ENCODE data around the gene GAREM1. TPM values are rescaled to one million over a fixed set of nuclear protein-coding genes. Genes with fewer than 3 reads are reported as not detected.
"Not testable (repeated sequence)": the region's sequence is repeated elsewhere in the genome, so short reads cannot be mapped to it uniquely, and the experiment has no call there.

Gene GAREM1
- total RNA-seq, 2 donors from 2014 or later: 12.7 to 19.0 TPM

DNA sequence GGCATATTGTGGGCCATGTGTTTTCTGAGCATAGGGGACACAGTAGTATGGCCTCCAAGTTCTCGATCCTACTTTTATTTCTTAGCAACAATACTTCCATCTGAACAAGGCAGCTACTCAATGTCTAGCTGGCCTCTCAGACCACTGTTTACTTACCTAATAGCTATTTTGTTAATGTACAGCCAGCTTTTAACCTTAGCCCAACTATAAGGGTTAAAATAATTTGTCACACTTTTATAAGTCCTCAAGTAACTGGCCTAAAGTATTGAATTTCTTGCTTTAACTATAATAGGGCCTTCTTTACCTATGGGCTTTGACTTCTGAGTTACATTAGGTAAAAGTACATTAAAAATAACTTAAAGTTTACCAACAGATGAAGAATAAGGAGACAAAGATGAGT, 117.4 kb downstream of the GAREM1 start:
- intact Hi-C loops (cut with DNase I): no loop called here

DNA sequence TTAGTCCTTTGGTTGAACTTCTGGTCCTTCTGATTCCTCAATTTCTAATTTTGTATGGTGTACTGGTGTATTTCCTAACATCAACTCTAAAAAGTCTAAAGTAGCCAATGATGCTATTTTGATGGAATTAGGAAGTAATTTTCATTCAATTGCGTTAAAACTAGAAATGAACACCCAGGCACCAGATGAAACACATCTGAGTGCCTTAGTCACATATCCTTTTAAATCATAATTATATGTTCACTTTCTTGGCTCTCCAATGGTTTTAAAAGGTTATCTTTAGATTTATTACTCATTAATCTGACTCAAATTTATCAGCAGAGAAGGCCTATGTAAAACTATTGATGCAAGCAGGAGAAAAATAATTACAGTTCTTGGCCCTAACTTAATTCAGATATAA, 119.7 kb downstream of the GAREM1 start:
- ATAC-seq (peak; percentile 18 to 71), DNase-seq (no peak)
- intact Hi-C loops (cut with DNase I): no loop called here

More for the DNA sequence above, 117.4 kb downstream of the GAREM1 start:
- DNase-seq (no peak), ATAC-seq (no peak)

- ATAC-seq (peak; percentile 76 to 81), DNase-seq (peak; percentile 73)
- intact Hi-C loops (cut with DNase I): no loop called here
These were observed 120.8 kb downstream of the GAREM1 start for GRCh38 chr18:32349728-32350395.

DNA sequence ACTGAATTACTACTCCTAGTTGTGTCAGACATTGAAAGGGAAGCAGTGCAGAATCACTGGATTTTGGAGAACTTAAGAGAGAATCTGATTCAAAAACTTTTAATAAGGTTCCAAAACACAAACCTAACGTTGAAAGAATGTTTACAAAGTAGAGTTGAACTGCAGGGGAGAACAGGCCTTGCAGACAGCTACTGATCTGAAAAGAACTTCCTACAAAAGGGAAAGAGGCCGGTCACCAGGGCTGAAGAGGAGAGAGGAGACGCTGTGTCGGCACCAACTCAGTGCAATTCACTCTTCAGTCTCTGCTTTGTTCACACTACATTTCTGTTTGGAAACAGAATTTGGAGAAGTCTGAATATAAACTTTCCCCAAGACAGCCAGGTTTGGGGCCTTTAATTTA, 124.0 kb downstream of the GAREM1 start:
- intact Hi-C loops (cut with DNase I): no loop called here
- ATAC-seq (no peak), DNase-seq (no peak)

DNA sequence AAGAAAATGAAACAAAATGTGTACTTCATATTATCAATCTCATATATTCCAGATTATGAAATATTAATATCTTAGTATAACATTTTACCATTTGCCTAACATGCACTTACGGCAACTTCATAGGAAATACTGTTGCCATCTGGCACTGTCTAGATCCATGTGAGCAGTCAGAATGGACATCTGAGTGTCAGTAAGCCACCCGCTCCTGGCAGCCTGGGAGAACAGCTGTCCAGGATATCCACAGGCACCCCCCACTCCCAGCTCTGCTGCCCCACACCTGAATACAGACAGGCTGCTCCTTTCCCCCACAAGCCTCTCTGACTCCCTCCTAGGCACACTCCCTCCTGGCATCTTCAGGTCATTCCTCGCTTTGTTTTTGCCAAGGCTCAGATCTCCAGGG, 127.0 kb downstream of the GAREM1 start:
- peak; percentile 36 to 59 for ATAC-seq
- intact Hi-C loops (cut with DNase I): no loop called here
- no peak for DNase-seq

- ATAC-seq; intact Hi-C loops (cut with DNase I); DNase-seq: not testable (repeated sequence)
These were observed 129.6 kb downstream of the GAREM1 start for GRCh38 chr18:32341112-32341511.

GRCh38 chr18:32339045-32339444, 131.6 kb downstream of the GAREM1 start:
- DNase-seq (no peak), ATAC-seq (no peak)
- intact Hi-C loops (cut with DNase I): loop anchor here in 1 of 2 donors (10.0 kb wide), 1 partner anchor 54 kb away; no protein-coding TSS in a partner anchor

- no peak for ATAC-seq
- intact Hi-C loops (cut with DNase I): loop anchor here in 1 of 2 donors (10.0 kb wide), 1 partner anchor 53 kb away; no protein-coding TSS in a partner anchor
These were observed 132.9 kb downstream of the GAREM1 start for GRCh38 chr18:32337821-32338220.

DNA sequence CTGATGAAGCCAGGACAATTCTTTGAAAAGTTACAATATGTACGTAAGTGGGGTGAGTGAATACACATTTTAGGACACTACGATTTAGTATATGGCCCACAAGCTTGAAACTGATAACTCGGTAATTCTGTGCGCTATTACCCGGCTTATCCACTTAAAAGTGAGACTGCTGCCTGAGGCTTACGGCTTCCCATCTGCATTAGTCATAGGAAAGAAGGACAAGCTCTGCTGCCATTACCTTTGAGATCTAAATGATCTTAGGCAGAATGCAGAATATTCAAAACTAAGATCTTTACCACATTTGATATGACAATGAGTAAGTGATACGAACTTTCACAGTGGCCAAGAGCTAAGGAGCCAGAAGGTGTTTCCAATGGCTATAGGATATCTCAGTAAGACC, 133.3 kb downstream of the GAREM1 start:
- intact Hi-C loops (cut with DNase I): loop anchor here in 1 of 2 donors (10.0 kb wide), 1 partner anchor 53 kb away; no protein-coding TSS in a partner anchor
- no peak for ATAC-seq

More at GRCh38 chr18:32337821-32338220, 132.9 kb downstream of the GAREM1 start:
- no peak for DNase-seq

DNA sequence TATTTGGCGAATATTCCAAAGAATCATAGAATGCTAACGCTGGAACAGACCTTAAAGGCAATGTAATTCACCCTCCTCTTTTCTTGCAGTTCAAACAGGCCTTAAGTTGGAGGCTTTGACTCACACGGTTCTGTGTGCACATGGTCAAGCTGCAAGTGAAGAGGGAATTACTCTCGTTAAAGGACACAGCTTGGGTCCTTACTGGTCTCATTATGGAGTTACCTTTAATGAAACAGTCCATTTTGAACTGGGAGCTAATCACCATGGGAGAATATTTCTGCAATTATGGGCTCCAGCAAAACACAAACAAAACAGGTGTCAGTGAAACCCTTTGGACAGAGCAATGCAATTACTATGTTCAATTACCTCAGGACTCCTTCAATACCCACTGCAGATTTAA, 135.5 kb downstream of the GAREM1 start:
- intact Hi-C loops (cut with DNase I): loop anchor here in 1 of 2 donors (10.0 kb wide), 1 partner anchor 50 kb away; no protein-coding TSS in a partner anchor

More for the DNA sequence above, 133.3 kb downstream of the GAREM1 start:
- DNase-seq: no peak

DNA sequence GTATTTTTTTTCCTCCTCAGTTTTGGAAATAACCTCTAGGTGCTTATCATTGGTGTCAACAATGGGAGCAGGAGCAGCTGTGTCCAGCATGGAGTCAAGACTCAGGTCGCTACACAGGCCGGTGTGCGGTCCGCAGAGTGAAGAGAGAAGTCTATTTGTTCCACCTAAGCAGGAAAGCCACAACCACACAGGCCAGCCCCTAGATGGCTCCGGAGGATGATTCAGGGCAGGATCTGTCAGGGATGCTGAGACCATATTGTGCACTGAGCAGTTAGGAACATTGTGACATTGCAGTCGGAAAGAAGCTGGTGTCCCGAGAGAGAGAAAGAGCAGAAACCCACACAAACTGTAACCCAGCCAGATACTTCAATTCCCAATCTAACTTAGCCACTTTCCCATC, 136.9 kb downstream of the GAREM1 start:
- intact Hi-C loops (cut with DNase I): loop anchor here in 1 of 2 donors (10.0 kb wide), 1 partner anchor 49 kb away; no protein-coding TSS in a partner anchor
- no peak for DNase-seq
- ATAC-seq: peak; percentile 62 to 81

More for the DNA sequence above, 135.5 kb downstream of the GAREM1 start:
- ATAC-seq (no peak), DNase-seq (no peak)

- DNase-seq (no peak), ATAC-seq (no peak)
- intact Hi-C loops (cut with DNase I): loop anchor here in 1 of 2 donors (10.0 kb wide), 1 partner anchor 48 kb away; no protein-coding TSS in a partner anchor
These were observed 138.0 kb downstream of the GAREM1 start for GRCh38 chr18:32332708-32333107.

DNA sequence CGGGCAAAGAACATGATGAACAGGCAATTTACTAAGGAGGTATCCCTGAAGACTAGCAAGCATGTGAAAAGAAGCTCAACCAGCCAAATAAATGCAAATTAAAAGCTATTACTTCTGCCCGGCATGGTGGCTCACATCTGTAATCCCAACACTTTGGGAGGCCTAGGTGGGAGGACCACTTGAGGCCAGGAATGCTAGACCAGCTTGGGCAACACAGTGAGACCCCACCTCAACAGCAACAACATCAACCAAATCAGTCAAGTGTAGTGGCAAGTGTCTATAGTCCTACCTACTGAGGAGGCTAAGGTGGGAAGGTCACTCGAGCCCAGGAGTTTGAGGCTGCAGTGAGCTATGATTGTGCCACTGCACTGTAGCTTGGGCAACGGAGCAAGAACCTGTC, 141.7 kb downstream of the GAREM1 start:
- DNase-seq: no peak
- intact Hi-C loops (cut with DNase I): no loop called here
- no peak for ATAC-seq

GRCh38 chr18:32328379-32328778, 142.3 kb downstream of the GAREM1 start:
- DNase-seq (no peak), ATAC-seq (peak in 1 of 2 donors; percentile 21)
- intact Hi-C loops (cut with DNase I): no loop called here

DNA sequence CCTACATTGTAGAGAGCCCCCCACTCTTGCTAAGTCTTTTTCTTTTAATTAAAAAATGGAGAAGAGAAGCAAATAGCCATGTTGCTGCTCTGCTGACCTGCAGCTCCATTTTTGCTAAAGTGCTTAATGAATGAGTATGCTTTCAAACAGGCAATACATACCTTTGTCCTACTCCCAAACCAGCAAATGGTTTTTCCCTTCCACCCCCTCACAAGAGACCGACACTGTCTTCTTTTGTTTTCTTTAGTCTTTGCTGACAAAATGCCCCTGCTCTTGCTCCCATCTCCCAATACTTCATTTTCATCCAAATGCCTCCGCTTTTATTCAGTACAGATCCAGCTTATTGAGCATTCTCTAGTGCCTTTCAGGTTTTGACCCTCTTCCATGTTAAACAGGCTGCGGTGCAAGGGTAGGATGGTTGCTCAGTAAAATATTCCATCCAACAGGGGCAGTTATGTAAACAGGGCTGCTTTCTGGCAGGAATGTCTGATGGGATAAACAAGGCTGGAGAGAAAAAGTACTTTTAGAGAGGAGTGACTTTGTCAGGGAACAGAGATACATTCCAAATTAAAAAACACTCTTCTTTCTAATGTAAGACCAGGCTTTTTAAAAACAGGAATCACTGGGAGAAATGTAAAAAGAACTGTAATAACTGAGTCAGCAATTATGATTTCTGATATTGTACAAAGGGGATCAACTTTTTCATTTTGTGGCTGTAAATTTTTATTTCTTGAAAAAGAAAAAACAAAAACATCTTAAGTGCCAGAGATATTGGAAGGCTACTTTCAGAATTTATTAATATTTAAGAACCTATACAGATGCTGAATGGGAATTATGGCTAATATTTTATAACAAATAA, 144.0 kb downstream of the GAREM1 start:
- intact Hi-C loops (cut with DNase I): no loop called here
- ATAC-seq: peak in 1 of 2 donors; percentile 9
- DNase-seq: no peak

DNA sequence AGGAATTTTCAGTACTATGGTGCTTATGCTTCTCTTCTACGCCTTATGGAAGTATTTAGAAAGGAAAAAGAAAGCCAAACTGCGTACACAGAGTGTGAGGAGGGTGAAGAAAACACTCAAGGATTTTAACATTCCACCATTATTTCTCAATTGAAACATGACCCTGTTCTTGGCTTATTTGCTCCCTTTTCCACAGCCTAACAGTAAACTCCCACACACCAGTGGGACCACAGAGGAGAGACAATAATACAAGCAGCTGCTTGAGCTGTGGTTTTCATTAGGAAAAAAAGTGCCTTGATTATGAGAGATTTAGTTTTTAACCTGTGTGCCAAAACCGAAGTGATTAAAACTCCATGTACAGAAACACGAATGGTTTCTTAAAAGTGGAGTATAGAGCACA, 146.5 kb downstream of the GAREM1 start:
- peak; percentile 73 to 77 for ATAC-seq
- intact Hi-C loops (cut with DNase I): no loop called here
- no peak for DNase-seq

DNA sequence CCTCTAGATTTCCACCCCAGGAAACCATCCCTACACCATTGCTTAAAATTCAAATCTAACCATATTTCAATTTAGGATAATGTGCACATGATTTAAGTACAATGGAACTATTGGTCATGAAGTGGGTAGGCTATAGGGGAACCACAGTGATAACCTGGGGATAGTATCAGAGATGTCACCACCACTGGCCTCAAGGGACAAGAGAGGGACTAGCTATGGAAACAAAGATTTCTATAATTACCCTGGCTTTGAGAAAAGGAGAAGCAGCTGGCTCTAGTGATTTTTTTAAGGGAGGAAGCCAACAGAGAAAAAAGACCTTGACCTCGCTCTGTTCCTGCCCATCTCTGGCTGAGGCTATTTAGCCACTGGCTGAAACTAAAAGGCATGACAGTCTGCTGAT, 148.9 kb downstream of the GAREM1 start:
- intact Hi-C loops (cut with DNase I): no loop called here
- ATAC-seq (no peak), DNase-seq (no peak)

GRCh38 chr18:32319084-32319483, 151.6 kb downstream of the GAREM1 start:
- intact Hi-C loops (cut with DNase I): no loop called here
- DNase-seq (no peak), ATAC-seq (no peak)

DNA sequence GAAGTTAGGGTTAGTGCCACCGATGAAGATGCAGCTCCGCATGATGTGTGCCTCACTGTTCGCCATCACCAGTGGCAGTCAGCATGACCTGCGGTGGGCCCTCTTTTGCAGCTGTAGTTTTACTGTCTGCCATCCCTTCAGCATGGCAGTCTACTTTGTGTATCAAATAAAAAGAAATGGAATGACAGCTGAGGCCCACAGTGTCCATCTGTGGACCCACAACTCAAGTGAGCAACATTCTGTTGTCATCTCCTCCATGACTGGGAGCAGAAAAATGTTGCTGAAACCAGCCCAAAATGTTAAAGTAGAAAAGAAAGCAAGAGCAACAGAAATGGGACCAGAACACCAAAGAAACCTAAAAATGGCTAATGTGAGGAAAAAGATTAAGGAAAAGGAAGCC, 152.1 kb downstream of the GAREM1 start:
- DNase-seq: no peak
- no peak for ATAC-seq
- intact Hi-C loops (cut with DNase I): no loop called here

DNA sequence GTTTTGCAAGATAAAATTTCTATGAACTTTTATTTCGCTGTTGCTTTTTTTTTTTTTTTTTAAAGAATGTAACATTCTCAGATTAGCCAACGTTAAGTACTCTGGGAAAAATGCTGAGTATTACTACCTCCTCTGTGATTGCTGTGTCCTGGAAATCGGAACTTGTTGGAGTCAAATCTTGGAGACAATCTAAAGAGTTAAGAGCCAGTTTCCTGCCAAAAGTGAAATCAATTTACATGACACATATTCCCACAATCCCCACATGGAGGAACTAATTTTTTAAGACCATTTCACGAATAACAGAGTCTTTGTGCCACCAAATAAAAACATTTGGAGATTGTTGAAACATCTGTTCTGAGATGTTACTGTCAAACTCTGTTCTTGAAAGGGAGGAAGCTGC, 153.0 kb downstream of the GAREM1 start:
- DNase-seq (no peak), ATAC-seq (peak; percentile 50 to 69)
- intact Hi-C loops (cut with DNase I): no loop called here
